HL-60 (cell line): ENCODE data around the gene MARK2.
A peak's percentile ranks its signal among the peaks of the same experiment; 100 is the strongest.

Experiments
- DNase-seq, 2 experiments: peaks; one replicate each; pipeline ENCODE4 v3.0.0-alpha.2; 2010 to 2020; ENCODE audit warnings: low read depth in 1 of 2, low spot score in 1 of 2
- H3K27ac ChIP-seq: fragments of 250-450 bp; sonication (Bioruptor Pico); replicated peaks from 2 replicates; pipeline ENCODE4 v1.5.1; 2020; ENCODE audit warnings: mild to moderate bottlenecking, moderate library complexity
- H3K27me3 ChIP-seq: fragments of 250-450 bp; sonication (Bioruptor Pico); 2 replicates; pipeline ENCODE4 v1.5.1; 2021; ENCODE audit warnings: mild to moderate bottlenecking, moderate library complexity; ENCODE audit not compliant: insufficient read depth, poor library complexity, severe bottlenecking
- H3K4me3 ChIP-seq: replicated peaks from 2 replicates; pipeline ENCODE4 v1.5.1; 2011; ENCODE audit warnings: mild to moderate bottlenecking, control low read depth, low read length; ENCODE audit not compliant: insufficient read depth
- CTCF ChIP-seq: IDR thresholded peaks from one replicate; pipeline ENCODE4 v1.5.1; 2011; ENCODE audit warnings: low read length, control low read depth, inconsistent platforms; ENCODE audit not compliant: insufficient read depth
- GABPA ChIP-seq: IDR thresholded peaks from 2 replicates; pipeline ENCODE4 v1.6.1; 2012; ENCODE audit warnings: low read depth
- POLR2AphosphoS5 ChIP-seq: IDR thresholded peaks from 2 replicates; pipeline ENCODE4 v1.6.1; 2012; ENCODE audit warnings: low read depth
- REST ChIP-seq: IDR thresholded peaks from 2 replicates; pipeline ENCODE4 v1.6.1; 2012; ENCODE audit warnings: low read depth; ENCODE audit not compliant: insufficient replicate concordance
- SPI1 ChIP-seq: IDR thresholded peaks from 2 replicates; pipeline ENCODE4 v1.6.1; 2012; ENCODE audit warnings: low read depth, mild to moderate bottlenecking, borderline replicate concordance

MARK2 gene

GRCh38 chr11:63907063-63907462 is 68.2 kb downstream of the MARK2 start:
- no peak for DNase-seq
- H3K27ac ChIP-seq, result no peak overlapping the region
- TF ChIP-seq CTCF (no peak), SPI1 (no peak), REST (no peak), POLR2AphosphoS5 (no peak)

GRCh38 chr11:63907808-63908530 is 69.1 kb downstream of the MARK2 start:
- TF ChIP-seq CTCF (no peak), SPI1 (no peak), GABPA (no peak), POLR2AphosphoS5 (no peak), REST (no peak)
- H3K27ac ChIP-seq, result no peak overlapping the region
- DNase-seq, result no peak
- H3K4me3 ChIP-seq, result no peak overlapping the region
- no peaks in the 10 kb centered on the region for H3K27me3 ChIP-seq

More at GRCh38 chr11:63907063-63907462, 68.2 kb downstream of the MARK2 start:
- H3K4me3 ChIP-seq, result no peak overlapping the region
- no peaks in the 10 kb centered on the region for H3K27me3 ChIP-seq

- H3K27me3 ChIP-seq, result no peaks in the 10 kb centered on the region
- no peak overlapping the region for H3K4me3 ChIP-seq
- TF ChIP-seq POLR2AphosphoS5 (0 out of 2 replicates have a peak, but pooled peaks have one; percentile 7), SPI1 (no peak)
- DNase-seq, result no peak
- no peak overlapping the region for H3K27ac ChIP-seq
Observed at GRCh38 chr11:63908631-63909401, 69.9 kb downstream of the MARK2 start.

GRCh38 chr11:63909591-63910506 is 70.9 kb downstream of the MARK2 start:
- DNase-seq, result no peak
- no peak overlapping the region for H3K27ac ChIP-seq
- TF ChIP-seq SPI1 (no peak), GABPA (no peak), REST (no peak), CTCF (no peak), POLR2AphosphoS5 (no peak)
- H3K4me3 ChIP-seq, result no peak overlapping the region
- no peaks in the 10 kb centered on the region for H3K27me3 ChIP-seq
